Rectal smooth muscle tissue (tissue), 1 donor: Measurements from ENCODE around the gene PTEN.
A peak's percentile ranks its signal among the peaks of the same experiment; 100 is the strongest.
"Not testable (repeated sequence)": the region's sequence is repeated elsewhere in the genome, so short reads cannot be mapped to it uniquely, and the experiment has no call there.

Experiments used
- H3K27ac ChIP-seq: one replicate; pipeline ENCODE4 v1.7.0; 2013; ENCODE audit warnings: low read depth, low read length, inconsistent platforms
- H3K27me3 ChIP-seq: one replicate; pipeline ENCODE4 v1.7.0; 2013; ENCODE audit warnings: low read length; ENCODE audit not compliant: control insufficient read depth, insufficient read depth
- H3K36me3 ChIP-seq: one replicate; pipeline ENCODE4 v1.7.0; 2013; ENCODE audit warnings: low read length; ENCODE audit not compliant: control insufficient read depth, insufficient read depth
- H3K4me1 ChIP-seq: one replicate; pipeline ENCODE4 v1.7.0; 2013; ENCODE audit warnings: low read length; ENCODE audit not compliant: control insufficient read depth, insufficient read depth
- H3K4me3 ChIP-seq: one replicate; pipeline ENCODE4 v1.7.0; 2013; ENCODE audit warnings: low read length
- H3K9ac ChIP-seq: one replicate; pipeline ENCODE4 v1.7.0; 2013; ENCODE audit warnings: low read length

The PTEN gene

GRCh38 chr10:87866412-87866974 is 3.1 kb downstream of the PTEN start:
- peaks cover 3% of the 10 kb centered on the region for H3K4me1 ChIP-seq

GRCh38 chr10:87867453-87867852 is 4.0 kb downstream of the PTEN start:
- Histone ChIP-seq H3K4me3 (peak overlapping the region; percentile 79), H3K36me3 (no peaks in the 10 kb centered on the region), H3K4me1 (peaks cover 3% of the 10 kb centered on the region), H3K27me3 (no peaks in the 10 kb centered on the region), H3K9ac (no peak overlapping the region), H3K27ac (no peak overlapping the region)

More at GRCh38 chr10:87866412-87866974, 3.1 kb downstream of the PTEN start:
- H3K27me3 ChIP-seq: no peaks in the 10 kb centered on the region
- H3K4me3 ChIP-seq: peak overlapping the region; percentile 79
- no peak overlapping the region for H3K9ac ChIP-seq
- H3K27ac ChIP-seq: no peak overlapping the region
- no peaks in the 10 kb centered on the region for H3K36me3 ChIP-seq

GRCh38 chr10:87868277-87868676 is 4.9 kb downstream of the PTEN start:
- Histone ChIP-seq H3K36me3 (no peaks in the 10 kb centered on the region), H3K4me3 (peak overlapping the region; percentile 37), H3K27ac (no peak overlapping the region), H3K4me1 (peaks cover 3% of the 10 kb centered on the region), H3K27me3 (no peaks in the 10 kb centered on the region), H3K9ac (no peak overlapping the region)

GRCh38 chr10:87869139-87869538 is 5.7 kb downstream of the PTEN start:
- H3K36me3 ChIP-seq, H3K27ac ChIP-seq, H3K9ac ChIP-seq, H3K27me3 ChIP-seq, H3K4me3 ChIP-seq, H3K4me1 ChIP-seq: not testable (repeated sequence)

GRCh38 chr10:87869773-87870551 is 6.5 kb downstream of the PTEN start:
- Histone ChIP-seq H3K27me3 (no peaks in the 10 kb centered on the region), H3K4me3 (no peak overlapping the region), H3K9ac (no peak overlapping the region), H3K27ac (no peak overlapping the region), H3K36me3 (no peaks in the 10 kb centered on the region), H3K4me1 (peaks cover 8% of the 10 kb centered on the region)

- H3K4me1 ChIP-seq: peaks cover 11% of the 10 kb centered on the region
- H3K4me3 ChIP-seq: no peak overlapping the region
Measured at GRCh38 chr10:87872828-87873227, 9.4 kb downstream of the PTEN start.

GRCh38 chr10:87873656-87874055 is 10.2 kb downstream of the PTEN start:
- H3K4me3 ChIP-seq: no peak overlapping the region
- no peak overlapping the region for H3K9ac ChIP-seq
- peaks cover 10% of the 10 kb centered on the region for H3K4me1 ChIP-seq
- no peak overlapping the region for H3K27ac ChIP-seq
- no peaks in the 10 kb centered on the region for H3K36me3 ChIP-seq
- no peaks in the 10 kb centered on the region for H3K27me3 ChIP-seq

More at GRCh38 chr10:87872828-87873227, 9.4 kb downstream of the PTEN start:
- Histone ChIP-seq H3K27me3 (no peaks in the 10 kb centered on the region), H3K9ac (no peak overlapping the region), H3K36me3 (no peaks in the 10 kb centered on the region), H3K27ac (no peak overlapping the region)

- Histone ChIP-seq H3K9ac (no peak overlapping the region), H3K4me3 (no peak overlapping the region), H3K27ac (no peak overlapping the region), H3K4me1 (peaks cover 8% of the 10 kb centered on the region), H3K36me3 (no peaks in the 10 kb centered on the region), H3K27me3 (no peaks in the 10 kb centered on the region)
Measured at GRCh38 chr10:87875929-87876571, 12.6 kb downstream of the PTEN start.

- H3K27me3 ChIP-seq: no peaks in the 10 kb centered on the region
- peaks cover 15% of the 10 kb centered on the region for H3K4me1 ChIP-seq
- no peak overlapping the region for H3K27ac ChIP-seq
- H3K36me3 ChIP-seq: no peaks in the 10 kb centered on the region
- no peak overlapping the region for H3K9ac ChIP-seq
- H3K4me3 ChIP-seq: no peak overlapping the region
Measured at GRCh38 chr10:87878664-87879459, 15.4 kb downstream of the PTEN start.

GRCh38 chr10:87880336-87880735 is 16.9 kb downstream of the PTEN start:
- no peak overlapping the region for H3K27ac ChIP-seq
- H3K36me3 ChIP-seq: no peaks in the 10 kb centered on the region
- H3K9ac ChIP-seq: no peak overlapping the region
- no peaks in the 10 kb centered on the region for H3K27me3 ChIP-seq
- peaks cover 11% of the 10 kb centered on the region for H3K4me1 ChIP-seq
- H3K4me3 ChIP-seq: no peak overlapping the region

- H3K4me3 ChIP-seq, H3K36me3 ChIP-seq, H3K4me1 ChIP-seq, H3K27me3 ChIP-seq, H3K27ac ChIP-seq, H3K9ac ChIP-seq: not testable (repeated sequence)
Measured at GRCh38 chr10:87881373-87882059, 18.1 kb downstream of the PTEN start.
